HG02623 (cell line): ENCODE data around the gene PLLP.

Experiments used
- ATAC-seq: cut with Tn5 transposase; IDR thresholded peaks from one replicate; pipeline ENCODE4 v1.9.1; 2021; ENCODE audit warnings: moderate library complexity; ENCODE audit not compliant: unreplicated experiment

PLLP gene

GRCh38 chr16:57257455-57258070 is 26.9 kb downstream of the PLLP start:
- ATAC-seq: no peak

DNA sequence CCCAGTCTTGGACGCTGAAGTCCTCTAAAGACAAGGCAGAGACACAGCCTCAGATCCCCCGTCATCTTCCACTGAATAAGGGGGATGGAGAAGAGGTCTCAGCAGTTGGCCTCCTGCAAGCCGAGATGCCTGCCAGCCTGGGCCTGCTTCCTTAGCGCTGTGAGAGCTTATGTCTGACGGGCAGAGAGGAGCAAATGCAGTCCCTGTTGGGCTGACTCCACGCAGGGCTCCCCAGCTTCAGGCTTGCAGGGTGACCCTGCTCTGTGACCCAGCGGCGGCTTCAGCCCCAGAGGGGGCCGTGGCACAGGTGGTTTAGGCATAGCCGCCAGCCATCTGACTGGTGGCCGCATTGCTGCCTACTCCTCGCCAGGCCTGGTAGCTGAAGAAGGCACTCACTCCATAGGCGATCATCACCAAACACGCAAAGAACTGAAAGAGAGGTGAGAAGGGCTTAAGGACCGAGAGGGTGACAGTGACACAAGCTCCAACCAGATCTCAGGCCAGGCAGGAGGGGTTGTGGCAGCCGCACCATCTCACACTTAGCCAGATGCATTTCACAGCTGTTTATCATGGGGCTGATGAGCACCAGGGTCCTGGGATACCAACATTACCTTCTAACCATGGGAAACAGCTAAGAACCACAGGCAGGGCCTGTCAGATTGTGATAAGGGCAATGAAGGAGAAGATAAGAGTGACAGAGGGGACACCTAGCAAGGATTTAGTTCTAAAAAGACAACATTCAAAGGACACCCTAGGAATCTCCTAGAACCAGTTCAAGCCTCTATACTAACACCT is 27.7 kb downstream of the PLLP start:
- no peak for ATAC-seq

GRCh38 chr16:57255686-57256415 is 28.6 kb downstream of the PLLP start:
- no peak for ATAC-seq

DNA sequence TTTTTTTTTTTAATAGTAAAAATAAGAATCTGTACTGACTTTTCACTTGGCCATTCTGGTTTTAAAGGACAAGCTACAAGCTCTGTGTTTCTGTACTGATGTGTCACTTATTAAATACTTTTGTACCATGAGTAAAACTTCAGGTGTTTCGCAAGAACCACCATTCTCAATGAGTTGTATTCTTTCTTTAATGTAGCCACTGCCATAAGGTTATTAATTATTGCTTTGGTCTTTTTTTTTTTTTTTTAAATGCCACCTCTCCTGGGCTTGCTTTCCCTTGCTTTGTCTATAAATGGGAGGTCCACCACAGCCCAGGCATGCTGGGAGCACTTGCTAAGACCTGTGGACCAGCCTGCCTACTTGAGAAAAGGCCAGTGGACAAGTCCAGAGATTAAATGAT is 31.0 kb downstream of the PLLP start:
- ATAC-seq: no peak

- ATAC-seq: no peak
These were observed 32.2 kb downstream of the PLLP start for GRCh38 chr16:57252148-57252721.

- ATAC-seq: no peak
These were observed 33.1 kb downstream of the PLLP start for GRCh38 chr16:57251352-57251751.

GRCh38 chr16:57245472-57246113 is 38.9 kb downstream of the PLLP start:
- no peak for ATAC-seq

- ATAC-seq: peak; percentile 92
These were observed 39.6 kb downstream of the PLLP start, which contains the start of gene ARL2BP for GRCh38 chr16:57244767-57245471. Gene ARL2BP (plus strand): TSS chr16:57245259. CDS start chr16:57245368, 109 bp downstream.

DNA sequence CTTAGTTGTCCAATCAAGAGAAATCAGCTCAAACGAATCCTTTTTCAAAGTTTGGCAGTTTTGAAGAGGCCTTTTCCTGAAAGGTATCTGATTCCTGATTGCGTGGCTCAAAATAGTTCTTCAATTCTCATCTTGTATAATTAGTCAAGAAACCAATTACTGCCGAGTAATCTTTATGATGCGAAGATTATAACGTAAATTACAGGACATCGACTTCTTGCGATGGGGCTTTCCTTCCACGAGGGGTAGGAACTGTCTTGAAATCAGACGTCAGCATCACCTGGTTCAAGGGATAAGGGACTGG is 40.1 kb downstream of the PLLP start:
- ATAC-seq: peak; percentile 10

DNA sequence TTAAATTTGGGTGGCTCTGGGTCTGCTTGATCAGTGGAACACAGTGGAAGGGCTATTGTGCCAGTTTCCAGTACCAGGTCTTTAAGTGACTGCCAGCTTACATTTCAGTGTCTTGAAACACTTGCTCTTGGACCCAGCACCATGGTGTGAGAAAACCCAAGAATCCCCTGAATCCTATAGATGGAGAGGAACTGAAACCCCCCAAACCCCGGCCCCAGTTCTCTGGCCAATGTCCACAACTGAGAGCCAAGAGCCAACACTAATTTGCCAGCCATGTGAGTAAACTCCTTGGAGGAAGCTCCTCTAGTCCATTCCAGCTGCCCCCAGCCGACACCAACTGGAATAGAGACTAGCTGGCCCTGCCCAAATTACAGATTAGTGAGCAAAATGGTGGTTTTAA is 41.8 kb downstream of the PLLP start:
- no peak for ATAC-seq

GRCh38 chr16:57240851-57241250 is 43.6 kb downstream of the PLLP start:
- ATAC-seq: no peak

DNA sequence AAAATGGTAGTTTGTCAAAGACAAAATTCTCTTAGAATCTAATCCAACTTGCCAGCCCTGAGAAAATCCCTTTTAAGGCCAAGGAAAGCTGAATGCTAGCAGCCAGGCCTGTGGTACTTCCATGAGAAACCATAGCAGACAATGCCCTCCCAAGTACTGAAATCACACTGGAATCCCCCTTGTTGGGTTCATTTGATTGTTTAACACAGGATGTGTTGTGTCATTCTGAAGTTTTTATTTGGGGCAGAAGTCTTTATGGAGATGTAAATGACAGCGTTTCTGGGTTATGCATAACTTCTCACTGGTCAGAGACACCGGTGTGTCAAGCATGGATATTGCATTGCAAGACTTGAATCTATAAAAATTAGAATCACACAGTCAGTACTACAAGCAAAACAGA is 45.4 kb downstream of the PLLP start:
- no peak for ATAC-seq

DNA sequence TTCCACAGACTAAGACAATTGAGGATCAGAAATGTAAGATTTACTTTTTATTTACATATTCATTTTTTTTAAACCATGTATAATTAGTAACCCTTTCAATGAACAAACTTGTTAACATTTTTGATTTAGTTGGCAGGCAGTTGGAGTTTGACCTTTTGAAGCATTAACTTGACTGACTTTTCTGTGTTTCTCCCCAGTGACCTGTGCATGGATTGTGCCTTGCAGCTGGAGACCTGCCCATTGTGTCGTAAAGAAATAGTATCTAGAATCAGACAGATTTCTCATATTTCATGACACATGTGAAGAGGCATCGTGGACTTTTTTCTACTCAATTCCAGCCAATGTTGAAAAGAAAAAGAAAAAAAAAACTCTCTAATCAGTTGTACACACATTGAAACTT is 45.8 kb downstream of the PLLP start:
- ATAC-seq: no peak

GRCh38 chr16:57236022-57236350 is 48.5 kb downstream of the PLLP start:
- no peak for ATAC-seq

DNA sequence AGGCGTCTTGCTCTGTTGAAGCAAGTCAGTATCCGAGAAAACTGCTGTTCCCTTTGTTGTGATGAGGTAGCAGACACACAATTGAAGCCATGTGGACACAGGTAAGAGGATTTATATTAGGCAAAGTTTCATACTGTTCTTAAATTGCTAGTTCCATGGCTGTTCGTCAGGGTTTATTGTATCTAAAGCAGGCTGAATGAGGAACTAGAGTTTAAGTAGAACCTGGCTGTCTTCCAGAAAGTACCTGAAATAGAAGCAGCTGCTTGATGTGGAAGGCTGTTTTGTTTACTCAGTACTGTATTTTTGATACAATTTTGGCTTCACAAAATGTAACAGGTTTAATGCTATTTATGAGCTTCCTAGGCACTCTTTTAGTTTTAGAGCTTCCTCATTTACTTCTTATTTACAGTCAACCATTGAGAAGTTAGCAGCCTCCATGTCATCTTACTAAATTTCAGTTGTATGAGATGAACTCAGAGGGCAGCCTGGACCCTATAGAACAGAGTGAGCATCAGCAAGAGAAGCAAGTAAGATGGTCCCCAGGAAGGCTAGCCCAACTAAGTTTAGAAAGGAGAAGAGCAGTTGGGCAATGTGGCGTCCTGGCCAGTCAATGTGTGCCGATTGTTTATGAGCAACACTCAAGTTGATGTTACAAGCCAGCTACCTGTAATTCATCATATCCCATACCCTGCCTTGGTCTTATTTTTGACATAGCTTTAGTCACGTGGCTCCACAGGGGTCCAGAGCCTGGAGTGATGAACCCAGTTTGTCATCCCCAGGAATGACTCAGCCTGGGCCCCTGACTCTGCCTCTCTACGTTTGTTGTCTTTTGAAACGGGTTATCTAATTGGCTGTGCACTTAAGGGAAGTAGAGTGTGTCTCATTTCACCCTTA is 49.1 kb downstream of the PLLP start:
- no peak for ATAC-seq

GRCh38 chr16:57234707-57235092 is 49.8 kb downstream of the PLLP start:
- no peak for ATAC-seq

GRCh38 chr16:57233944-57234706 is 50.3 kb downstream of the PLLP start:
- ATAC-seq: no peak

DNA sequence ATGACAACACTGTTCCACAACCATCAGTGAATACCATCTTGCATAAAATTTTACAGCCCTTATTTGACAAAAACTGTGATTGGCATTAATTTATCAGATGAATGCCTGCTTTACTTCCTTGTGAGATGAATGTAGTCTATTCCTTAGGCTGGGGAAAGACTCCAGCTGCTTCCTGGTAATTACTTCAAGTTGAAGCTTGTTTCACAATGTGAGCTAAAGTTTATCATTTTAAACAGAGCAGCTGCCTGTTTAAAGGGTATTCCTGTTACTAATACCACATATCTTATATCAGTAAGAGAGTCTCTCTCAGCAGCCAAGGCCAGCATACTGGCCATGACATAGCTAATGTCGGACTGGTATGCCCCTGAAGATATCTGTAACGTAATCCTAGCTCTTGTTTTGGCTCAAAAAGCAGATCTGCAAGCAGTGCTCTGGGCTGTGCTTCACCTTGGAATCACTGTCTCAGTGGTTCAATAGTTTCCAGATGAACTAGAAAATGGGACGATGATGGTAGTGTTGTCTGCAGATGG is 52.6 kb downstream of the PLLP start:
- no peak for ATAC-seq

GRCh38 chr16:57229079-57229478 is 55.4 kb downstream of the PLLP start:
- no peak for ATAC-seq
